ENCODE results near the gene ORMDL3.
"Not testable (repeated sequence)": the region's sequence is repeated elsewhere in the genome, so short reads cannot be mapped to it uniquely, and the experiment has no call there.

ORMDL3 gene

DNA sequence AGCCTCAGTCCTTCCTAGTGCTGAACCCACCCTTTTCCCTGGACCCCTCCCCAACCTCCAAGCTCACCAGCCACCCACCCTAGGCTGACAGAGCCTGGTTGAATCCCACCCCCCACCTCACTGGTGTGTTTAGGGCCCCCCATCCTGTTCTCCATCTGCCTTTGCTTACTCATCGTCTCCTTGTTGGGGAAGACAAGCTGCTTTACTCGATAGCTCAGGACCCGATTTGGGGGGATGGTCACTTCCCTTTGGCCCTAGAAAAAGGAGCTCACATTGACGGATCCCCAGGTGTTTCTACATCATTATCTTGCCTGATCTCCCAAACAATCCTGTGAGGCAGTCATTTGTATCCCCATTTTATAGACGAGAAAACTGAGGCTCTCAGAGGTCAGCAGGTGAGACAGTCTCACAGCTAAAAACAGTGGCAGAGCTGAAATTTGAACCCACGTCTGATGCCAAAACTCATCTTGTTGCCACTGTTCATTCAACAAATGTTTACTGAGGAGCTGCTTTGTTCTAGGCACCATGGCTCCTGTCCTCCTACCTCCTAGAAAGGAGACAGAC lies 18.5 kb downstream of the ORMDL3 start:
- TF ChIP-seq, protein P1, sequence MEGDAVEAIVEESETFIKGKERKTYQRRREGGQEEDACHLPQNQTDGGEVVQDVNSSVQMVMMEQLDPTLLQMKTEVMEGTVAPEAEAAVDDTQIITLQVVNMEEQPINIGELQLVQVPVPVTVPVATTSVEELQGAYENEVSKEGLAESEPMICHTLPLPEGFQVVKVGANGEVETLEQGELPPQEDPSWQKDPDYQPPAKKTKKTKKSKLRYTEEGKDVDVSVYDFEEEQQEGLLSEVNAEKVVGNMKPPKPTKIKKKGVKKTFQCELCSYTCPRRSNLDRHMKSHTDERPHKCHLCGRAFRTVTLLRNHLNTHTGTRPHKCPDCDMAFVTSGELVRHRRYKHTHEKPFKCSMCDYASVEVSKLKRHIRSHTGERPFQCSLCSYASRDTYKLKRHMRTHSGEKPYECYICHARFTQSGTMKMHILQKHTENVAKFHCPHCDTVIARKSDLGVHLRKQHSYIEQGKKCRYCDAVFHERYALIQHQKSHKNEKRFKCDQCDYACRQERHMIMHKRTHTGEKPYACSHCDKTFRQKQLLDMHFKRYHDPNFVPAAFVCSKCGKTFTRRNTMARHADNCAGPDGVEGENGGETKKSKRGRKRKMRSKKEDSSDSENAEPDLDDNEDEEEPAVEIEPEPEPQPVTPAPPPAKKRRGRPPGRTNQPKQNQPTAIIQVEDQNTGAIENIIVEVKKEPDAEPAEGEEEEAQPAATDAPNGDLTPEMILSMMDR (IDR thresholded peaks at IDR 0.05; ENCODE audit: low read depth, low read length): no peak
- H3K4me3 ChIP-seq (replicated peaks in 1 of 2; ENCODE audit: low read depth in 2 of 2, low read length in 2 of 2): no peak overlapping the region
- DNase-seq (ENCODE audit: low read depth in 2 of 2): no peak

DNA sequence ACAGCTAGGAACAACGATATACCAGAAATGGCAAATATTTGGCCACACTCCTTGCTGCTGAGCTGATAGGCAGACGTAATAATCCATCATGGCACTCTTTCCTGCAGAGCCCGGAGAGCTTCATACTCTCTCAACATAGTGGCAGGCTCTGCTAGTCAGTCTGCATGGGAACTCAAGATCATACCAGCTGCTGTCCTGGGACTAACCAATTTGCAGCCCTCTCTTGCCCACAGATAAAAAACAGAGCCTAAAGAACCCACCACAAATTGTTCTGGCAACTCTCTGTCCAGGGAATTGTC lies 22.5 kb downstream of the ORMDL3 start:
- no peak for DNase-seq (ENCODE audit: low read depth in 2 of 2)
- no peak overlapping the region for H3K4me3 ChIP-seq (replicated peaks in 1 of 2; ENCODE audit: low read depth in 2 of 2, low read length in 2 of 2)
- TF ChIP-seq, protein P1 (IDR thresholded peaks at IDR 0.05; ENCODE audit: low read depth, low read length): no peak

DNA sequence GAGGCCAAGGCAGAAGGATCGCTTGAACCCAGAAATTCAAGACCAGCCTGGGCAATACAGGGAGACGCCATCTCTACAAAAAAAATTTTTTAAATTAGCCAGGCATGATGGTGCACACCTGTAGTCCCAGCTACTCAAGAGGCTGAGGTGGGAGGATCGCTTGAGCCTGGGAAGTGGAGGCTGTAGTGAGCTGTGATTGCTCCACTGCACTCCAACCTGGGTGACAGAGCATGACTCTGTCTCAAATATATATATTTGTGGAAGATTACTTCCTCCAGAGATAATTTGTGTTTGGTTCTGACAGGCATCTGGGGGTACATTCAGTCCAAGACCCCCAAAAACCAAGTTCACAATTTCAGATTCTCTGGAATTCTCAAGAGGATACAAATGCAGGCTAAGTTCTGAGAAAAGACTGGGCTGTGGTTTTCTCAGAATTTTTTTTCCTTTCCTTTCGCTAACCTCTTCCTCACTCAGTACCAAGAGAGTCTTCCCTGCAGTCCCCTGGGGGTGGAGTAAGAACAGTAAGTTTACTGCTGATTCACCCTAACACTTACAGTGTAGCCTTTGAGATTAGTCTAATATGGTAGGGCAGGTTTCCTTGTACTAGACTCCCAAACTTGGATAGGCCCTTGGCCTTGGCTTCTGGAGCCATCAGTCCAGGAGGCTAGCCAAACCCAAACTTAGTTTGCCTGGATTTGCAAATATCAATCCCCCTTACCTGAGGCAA lies 24.1 kb downstream of the ORMDL3 start:
- no peak overlapping the region for H3K4me3 ChIP-seq (replicated peaks in 1 of 2; ENCODE audit: low read depth in 2 of 2, low read length in 2 of 2)
- TF ChIP-seq, protein P1 (IDR thresholded peaks at IDR 0.05; ENCODE audit: low read depth, low read length): no peak
- DNase-seq (ENCODE audit: low read depth in 2 of 2): peak; percentile 27 to 68

DNA sequence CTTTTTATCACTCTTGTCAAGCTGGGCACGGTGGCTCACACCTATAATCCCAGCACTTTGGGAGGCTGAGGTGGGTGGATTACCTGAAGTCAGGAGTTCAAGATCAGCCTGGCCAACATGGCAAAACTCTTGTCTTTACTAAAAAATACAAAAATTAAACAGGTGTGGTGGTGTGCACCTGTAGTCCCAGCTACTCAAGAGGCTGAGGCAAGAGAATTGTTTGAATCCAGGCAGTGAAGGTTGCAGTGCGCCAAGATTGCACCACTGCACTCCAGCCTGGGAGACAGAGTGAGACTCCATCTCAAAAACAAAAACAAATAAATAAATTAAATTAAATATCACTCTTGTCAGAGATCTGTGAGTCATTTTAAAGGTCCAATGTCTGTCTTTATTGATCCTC lies 25.4 kb downstream of the ORMDL3 start:
- not testable (repeated sequence) for H3K4me3 ChIP-seq (replicated peaks in 1 of 2; ENCODE audit: low read depth in 2 of 2, low read length in 2 of 2); DNase-seq (ENCODE audit: low read depth in 2 of 2)

DNA sequence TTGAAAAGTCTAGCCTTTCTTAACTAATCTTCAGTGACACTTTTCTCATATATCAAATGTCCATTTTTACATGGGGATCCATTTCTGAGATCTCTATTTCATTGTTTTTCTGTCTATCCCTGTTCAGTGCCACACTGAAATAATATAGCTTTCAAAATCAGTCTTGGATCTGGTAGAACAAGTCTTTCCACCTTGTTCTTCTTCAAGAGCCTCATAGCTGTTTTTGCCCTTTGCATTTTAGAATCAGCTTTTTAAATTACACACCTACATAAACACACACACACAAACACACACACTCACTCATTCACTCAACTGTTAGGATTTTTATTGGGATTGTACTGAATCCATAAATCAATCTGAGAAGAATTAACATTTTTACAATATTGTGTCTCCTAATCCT lies 28.2 kb downstream of the ORMDL3 start:
- no peak for DNase-seq (ENCODE audit: low read depth in 2 of 2)
- H3K4me3 ChIP-seq (replicated peaks in 1 of 2; ENCODE audit: low read depth in 2 of 2, low read length in 2 of 2): no peak overlapping the region
- TF ChIP-seq, protein P1 (IDR thresholded peaks at IDR 0.05; ENCODE audit: low read depth, low read length): no peak

DNA sequence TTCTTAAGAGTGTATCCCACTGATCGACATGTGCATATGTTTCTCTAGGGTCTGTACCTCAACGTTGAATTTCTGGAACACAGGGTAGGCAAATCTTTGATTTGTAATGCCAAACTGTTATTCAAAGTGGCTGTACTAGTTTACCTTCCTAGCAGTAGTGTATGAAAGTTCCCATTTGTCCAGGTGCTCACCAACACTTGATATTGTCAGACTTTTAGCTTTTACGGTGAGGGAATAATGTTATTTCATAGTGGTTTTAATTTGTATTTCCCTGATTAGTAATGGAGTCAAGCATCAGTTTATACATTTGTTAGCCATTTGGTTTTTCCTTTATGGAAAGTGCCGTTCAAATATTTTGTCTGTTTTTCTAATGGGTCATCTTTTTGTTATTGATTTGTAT lies 29.3 kb downstream of the ORMDL3 start:
- TF ChIP-seq, protein P1 (IDR thresholded peaks at IDR 0.05; ENCODE audit: low read depth, low read length): no peak
- H3K4me3 ChIP-seq (replicated peaks in 1 of 2; ENCODE audit: low read depth in 2 of 2, low read length in 2 of 2): no peak overlapping the region
- DNase-seq (ENCODE audit: low read depth in 2 of 2): no peak

DNA sequence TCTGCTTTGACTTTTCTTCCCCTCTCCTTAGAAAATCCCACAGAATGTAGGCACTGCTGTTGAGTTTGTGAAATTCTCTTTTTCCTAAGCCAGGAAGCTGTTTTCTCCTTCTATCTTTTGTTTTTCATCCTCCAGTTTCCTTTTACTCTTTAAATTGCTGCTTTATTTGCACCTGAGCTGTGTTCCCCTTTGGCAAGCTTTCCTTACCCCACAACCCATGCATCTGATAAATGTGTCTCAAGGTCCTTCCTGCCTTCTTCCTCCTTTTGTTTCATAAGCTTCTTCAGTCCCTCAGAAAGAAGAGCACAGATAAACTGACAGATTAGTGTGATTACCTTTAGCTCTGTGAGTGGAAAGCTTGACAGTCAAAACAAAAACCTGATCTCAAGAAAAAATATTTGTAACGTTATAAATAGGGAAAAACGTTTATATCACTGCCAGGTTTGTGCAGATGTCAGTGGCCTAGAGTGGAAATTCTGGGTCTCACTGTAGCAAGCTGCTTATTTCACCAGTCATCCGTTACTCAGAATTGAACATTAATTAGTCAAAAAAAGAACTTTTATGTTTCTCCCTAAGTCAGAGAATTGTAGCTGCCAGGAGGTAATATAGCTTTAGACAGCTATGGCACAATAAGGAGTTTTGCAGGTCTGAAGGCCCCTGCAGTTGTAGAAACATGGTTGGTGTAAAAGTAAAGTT lies 32.6 kb downstream of the ORMDL3 start:
- no peak for DNase-seq (ENCODE audit: low read depth in 2 of 2)
- TF ChIP-seq, protein P1 (IDR thresholded peaks at IDR 0.05; ENCODE audit: low read depth, low read length): no peak
- no peak overlapping the region for H3K4me3 ChIP-seq (replicated peaks in 1 of 2; ENCODE audit: low read depth in 2 of 2, low read length in 2 of 2)
